Astrocyte (in vitro differentiated cells and primary cell): ENCODE data around the gene RAB3B.
"Not testable (repeated sequence)": the region's sequence is repeated elsewhere in the genome, so short reads cannot be mapped to it uniquely, and the experiment has no call there.

Experiments
- EZH2 ChIP-seq: IDR thresholded peaks from 2 replicates; pipeline ENCODE4 v1.6.1; 2012; ENCODE audit warnings: mild to moderate bottlenecking, low read length, inconsistent platforms; ENCODE audit not compliant: insufficient read depth
- TF ChIP-seq, protein P1 (sequence below): IDR thresholded peaks from 2 replicates; pipeline ENCODE4 v1.5.1; 2011; ENCODE audit warnings: low read depth, mild to moderate bottlenecking, inconsistent platforms, low read length, moderate library complexity; ENCODE audit not compliant: insufficient read depth

DNA sequence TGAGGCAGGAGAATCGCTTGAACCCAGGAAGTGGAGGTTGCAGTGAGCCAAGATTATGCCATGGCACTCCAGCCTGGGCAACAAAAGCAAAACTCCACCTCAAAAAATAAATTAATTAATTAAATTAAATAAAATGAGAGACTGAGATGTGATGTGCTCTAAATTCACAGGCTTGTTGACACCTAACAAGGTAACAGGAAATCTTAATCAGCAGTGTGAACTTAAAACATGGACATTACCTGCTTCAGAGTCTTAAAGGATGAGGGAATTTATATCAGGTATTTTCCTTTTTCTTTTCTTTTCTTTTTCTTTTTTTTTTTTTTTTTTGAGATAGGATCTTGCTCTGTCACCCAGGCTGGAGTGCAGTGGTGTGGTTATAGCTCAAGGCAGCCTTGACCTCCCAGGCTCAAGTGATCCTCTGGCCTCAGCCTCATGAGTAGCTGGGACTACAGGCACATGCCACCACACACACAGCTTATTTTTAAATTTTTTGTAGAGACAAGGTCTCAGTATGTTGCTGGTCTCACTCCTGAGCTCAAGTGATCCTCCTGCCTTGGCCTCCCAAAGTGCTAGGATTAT is 23.2 kb downstream of the RAB3B start:
- TF ChIP-seq, protein P1, sequence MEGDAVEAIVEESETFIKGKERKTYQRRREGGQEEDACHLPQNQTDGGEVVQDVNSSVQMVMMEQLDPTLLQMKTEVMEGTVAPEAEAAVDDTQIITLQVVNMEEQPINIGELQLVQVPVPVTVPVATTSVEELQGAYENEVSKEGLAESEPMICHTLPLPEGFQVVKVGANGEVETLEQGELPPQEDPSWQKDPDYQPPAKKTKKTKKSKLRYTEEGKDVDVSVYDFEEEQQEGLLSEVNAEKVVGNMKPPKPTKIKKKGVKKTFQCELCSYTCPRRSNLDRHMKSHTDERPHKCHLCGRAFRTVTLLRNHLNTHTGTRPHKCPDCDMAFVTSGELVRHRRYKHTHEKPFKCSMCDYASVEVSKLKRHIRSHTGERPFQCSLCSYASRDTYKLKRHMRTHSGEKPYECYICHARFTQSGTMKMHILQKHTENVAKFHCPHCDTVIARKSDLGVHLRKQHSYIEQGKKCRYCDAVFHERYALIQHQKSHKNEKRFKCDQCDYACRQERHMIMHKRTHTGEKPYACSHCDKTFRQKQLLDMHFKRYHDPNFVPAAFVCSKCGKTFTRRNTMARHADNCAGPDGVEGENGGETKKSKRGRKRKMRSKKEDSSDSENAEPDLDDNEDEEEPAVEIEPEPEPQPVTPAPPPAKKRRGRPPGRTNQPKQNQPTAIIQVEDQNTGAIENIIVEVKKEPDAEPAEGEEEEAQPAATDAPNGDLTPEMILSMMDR: not testable (repeated sequence)
- not testable (repeated sequence) for TF ChIP-seq EZH2
